Activated CD4-positive, CD25-positive, alpha-beta regulatory T cell (primary cell): ENCODE results near the gene GALM.
A peak's percentile ranks its signal among the peaks of the same experiment; 100 is the strongest.
"Not testable (repeated sequence)": the region's sequence is repeated elsewhere in the genome, so short reads cannot be mapped to it uniquely, and the experiment has no call there.

Source experiments
- DNase-seq, 4 experiments: peaks; one replicate each; lab custom pipeline; 2025; lab: John Stamatoyannopoulos, UW

GALM gene

DNA sequence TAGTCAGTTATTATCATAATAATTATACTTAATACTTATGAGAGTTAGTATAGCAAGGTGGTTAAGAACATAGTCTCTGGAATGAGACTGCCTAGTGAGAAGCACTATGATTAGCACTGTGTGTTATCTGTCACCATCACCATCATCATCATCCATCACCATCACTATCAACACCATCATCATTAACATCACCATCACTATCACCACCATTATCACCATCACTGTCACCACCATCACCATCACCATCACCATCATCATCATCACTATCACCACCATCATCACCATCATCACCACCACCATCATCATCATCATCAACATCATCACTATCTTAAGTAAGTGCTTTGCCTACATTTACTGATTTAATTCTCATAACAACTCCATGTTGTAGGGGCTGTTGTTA is 45.6 kb downstream of the GALM start:
- DNase-seq: no peak

DNA sequence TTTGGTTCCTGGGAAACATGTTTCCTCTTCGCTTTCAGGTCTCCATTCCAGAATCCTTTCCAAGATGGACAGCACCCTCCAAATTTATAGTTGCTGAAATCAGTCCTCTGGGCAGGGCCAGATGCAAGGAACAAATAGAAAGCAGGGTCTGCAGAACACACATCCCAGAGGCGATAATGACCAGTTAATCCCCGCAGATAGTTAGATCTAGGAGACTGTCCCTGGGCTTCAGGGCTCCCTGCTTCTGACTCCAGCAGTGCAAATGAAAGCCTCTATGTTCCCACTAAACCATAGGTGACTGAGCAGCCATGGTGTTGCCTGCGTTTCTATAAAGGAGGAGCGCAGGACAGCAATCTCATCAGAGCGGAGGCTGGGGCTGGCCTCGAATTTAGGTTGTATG is 46.5 kb downstream of the GALM start:
- DNase-seq: no peak

DNA sequence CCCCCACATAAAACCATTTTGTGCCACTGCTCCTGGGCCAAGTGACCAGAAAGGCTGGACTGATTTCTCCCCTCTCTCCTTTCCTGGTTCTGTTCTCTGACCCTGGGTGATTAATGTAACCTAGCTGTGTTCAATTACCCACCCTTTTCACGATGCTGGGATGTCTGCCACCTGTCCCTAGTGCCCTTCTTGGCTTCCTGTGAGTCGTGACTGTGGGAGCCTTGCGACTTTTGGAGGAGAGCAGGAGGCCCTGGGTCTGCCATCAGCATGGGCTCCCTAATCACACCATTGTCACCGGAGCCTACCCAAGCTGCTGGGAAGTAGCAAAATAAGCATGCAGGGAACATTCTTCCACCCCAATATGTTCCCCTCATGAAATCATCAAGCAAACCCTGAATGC is 47.0 kb downstream of the GALM start:
- DNase-seq: no peak

DNA sequence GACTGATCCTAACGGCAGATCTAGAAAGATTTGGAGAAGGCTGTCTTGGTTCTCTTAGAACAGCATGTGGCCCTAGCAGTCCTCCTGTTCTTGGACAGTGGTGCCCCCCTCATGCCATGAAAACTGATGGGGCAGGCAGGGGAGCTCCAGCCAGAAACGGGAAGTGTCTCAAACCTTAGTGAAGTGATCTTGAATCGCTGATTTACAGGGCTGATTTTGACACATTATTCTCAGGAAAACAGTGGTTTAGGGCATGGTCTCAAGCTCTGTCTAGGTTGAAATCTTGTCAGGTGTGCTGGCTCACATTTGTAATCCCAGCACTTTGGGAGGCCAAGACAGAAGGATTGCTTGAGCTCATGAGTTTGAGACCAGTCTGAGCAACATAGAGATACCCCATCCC is 47.4 kb downstream of the GALM start:
- DNase-seq: no peak

DNA sequence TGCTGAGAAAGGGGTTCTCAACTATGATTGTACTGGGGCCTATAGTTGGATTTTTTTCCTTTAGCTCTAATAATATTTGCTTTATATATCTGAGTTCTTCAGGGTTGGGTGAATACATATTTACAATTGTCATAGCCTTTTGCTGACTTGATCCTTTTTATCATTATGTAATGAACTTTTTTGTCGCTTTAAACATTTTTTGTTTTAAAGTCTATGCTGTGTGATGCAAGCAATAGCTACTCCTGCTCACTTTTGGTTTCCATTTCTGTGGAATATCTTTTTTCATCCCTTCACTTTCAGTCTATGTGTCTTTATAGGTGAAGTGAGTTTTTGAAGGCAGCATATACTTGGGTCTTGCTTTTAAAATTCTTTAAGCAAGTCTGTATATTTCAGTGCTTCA is 49.0 kb downstream of the GALM start:
- not testable (repeated sequence) for DNase-seq

DNA sequence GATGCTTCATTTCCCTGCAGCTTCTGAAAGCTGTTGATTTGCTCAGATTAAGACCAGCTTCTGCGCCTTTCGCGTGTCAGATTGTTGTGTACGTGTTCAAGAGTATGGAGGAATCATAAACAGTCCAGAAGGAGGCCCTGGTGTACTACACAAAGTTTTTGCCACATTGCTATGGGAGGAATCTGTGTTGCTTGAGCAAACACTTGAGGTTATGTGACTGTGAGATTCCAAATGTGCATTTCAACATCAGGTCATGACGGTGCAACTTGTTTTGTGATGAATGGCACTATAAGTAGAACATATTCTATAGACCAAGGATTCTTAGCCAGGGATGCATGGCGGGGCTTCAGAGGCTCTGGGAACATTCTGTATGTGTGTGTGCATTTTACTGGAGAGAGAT is 50.3 kb downstream of the GALM start:
- DNase-seq: no peak

DNA sequence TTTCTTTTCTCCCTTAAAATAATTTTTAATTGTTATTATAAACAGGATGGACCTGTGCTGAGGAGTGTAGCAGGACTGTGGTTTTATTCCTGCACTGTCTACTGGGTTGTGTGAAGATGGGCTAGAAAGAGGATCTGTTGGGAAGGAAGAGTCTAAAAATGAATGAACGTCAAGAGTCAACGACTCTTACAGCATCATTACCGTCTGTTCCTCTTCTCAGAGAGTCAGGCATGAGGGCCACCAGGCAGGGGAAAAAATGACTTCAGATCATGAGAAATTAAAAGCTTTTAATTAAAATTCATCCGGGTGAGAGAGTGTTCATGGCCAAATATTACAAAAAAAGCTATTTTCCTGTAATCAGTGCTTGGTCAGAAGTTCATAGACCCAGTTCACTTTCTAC is 52.7 kb downstream of the GALM start:
- DNase-seq: no peak

DNA sequence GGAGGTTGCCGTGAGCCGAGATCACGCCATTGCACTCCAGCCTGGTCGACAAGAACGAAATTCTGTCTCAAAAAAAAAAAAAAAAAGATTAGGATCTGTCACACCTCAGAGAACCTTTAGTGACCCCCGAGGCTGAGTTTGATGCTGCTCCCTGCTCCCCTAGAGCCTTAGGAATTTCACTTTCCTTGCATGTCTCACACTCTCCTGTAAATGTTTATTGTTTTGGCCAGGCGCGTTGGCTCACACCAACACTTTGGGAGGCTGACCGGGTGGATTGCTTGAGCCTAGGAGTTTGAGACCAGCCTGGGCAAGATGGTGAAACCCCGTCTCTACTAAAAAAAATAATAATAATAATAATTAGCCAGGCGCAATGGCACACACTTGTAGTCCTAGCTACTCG is 53.8 kb downstream of the GALM start:
- no peak for DNase-seq

DNA sequence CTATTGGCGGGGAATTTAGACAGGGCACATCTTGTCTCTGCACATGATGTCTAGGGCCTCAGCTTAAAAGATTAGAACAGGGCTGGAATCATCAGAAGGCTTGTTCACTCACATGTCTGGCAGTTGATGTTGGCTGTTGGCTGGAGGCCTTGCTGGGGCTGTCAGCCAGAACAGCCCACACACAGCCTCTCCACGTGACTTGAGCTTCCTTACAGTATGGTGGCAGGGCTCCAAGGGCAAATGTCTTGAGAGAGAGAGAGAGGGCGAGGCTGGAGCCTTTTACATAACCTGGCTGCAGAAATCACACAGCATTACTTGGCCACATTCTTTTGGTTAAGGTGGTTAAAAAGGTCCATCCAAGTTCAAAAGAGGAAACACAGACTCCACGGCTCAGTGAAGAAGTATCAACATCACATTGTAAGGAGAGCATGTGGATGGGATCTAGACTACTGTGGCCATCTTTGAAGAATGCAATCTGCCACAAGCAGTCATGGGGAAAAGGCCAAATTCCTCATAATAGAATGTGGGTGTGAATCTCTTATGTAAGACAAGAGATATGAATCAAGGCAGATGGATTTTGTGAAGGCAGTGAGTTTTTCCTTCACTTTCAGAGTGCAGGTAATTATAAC is 54.8 kb downstream of the GALM start:
- no peak for DNase-seq

DNA sequence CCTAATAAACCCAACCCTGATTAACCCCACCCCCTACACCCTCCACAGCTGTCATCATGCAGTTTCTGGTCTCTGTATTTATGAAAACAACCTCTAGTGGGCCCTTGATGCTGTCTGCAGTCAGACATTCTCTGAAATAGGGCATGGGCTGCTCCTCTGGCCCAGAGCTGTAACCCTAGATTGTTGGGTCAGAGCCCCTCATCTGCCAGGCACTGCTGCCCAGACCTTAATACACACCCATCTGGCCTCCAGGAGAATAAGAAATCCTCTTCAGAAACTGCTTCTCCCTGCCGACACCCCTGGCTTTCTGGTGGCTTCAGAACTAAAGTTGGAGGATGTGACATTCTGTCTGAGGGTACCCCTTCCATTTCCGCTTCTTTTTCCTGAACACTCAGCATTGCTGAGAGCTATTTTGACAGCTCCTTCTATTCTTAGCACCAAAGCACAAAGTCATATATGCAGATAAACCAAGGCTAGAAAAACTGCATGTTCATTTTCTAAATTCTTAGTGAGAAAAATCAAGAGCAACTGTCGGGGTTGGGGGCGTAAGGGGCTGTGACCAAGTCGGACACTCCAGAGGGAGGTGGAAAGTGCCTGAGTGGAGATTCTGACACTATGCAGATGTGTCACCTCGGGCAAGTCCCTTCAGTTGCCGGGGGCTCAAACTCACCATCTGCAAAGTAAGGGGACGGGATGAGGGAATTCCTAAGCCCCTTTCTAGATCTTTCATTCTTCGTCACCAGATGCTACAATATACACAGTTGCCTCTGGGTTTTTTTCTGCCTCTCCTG is 56.6 kb downstream of the GALM start:
- DNase-seq: peak in 1 of 4 experiments; percentile 12

DNA sequence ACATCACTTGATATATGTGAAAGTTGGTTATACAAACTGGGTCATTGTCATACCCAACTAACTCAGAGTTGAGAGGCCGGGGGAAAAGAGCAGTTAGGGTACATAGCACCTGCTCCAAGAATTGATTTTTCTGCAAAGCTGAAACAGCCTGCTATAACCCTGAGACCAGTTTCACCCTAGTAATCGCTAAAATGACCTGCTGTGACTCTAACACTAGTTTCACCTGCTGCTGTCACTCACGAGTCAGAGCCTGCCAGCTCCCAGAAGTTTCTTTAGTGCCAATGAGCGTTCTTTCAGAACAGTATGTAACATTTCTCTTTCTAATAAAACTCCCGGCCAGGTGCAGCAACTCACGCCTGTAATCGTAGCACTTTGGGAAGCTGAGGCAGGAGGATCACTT is 57.3 kb downstream of the GALM start:
- DNase-seq: no peak

DNA sequence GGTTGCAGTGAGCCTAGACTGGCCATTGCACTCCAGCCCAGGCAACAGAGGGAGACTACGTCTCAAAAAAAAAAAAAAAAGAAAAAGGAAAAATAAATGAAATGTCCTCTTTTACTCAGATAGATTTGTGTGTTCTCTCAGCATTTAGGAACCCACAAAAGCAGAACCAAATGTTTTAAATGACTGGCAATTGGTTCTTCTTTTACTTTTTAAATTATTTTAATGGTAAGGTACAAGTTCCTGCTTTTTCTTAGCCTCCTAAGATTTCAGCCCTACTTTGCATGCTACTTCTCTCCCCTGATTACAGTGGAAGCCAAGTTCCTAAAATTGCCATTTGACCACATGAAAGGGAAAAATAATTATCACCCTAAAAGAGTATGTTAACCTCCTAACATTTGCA is 61.7 kb downstream of the GALM start:
- DNase-seq: no peak

DNA sequence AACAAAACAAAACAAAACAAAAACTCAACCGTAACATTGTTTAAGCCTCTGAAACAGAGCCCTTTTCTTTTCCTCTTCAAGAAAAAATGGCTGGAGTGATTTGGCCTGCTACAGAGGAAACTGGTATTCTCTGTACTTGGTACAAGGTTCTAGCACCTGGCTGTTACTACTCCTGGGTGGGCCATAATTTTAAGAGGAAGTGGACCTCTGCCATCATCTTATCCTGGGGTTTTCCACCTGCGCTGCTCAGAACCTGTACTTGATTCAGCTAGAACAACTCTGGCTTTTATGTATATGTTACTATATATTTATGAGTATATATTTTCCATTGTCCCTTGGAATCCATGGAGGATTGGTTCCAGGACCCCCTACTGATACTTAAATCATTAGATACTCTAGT is 62.8 kb downstream of the GALM start:
- DNase-seq: no peak

DNA sequence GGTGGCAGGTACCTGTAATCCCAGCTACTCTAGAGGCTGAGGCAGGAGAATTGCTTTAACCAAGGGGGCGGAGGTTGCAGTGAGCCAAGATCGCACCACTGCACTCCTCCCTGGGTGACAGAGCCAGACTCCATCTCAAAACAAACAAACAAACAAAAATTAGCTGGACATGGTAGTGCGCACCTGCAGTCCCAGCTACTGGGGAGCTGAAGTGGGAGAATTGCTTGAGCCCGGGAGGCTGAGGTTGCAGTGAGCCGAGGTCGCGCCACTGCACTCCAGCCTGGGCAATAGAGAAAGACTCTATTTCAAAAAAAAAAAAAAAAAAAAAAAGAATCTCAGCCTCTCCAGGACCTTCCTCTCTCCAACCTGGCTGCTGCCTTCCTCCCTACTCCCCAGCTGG is 65.2 kb downstream of the GALM start:
- no peak for DNase-seq

DNA sequence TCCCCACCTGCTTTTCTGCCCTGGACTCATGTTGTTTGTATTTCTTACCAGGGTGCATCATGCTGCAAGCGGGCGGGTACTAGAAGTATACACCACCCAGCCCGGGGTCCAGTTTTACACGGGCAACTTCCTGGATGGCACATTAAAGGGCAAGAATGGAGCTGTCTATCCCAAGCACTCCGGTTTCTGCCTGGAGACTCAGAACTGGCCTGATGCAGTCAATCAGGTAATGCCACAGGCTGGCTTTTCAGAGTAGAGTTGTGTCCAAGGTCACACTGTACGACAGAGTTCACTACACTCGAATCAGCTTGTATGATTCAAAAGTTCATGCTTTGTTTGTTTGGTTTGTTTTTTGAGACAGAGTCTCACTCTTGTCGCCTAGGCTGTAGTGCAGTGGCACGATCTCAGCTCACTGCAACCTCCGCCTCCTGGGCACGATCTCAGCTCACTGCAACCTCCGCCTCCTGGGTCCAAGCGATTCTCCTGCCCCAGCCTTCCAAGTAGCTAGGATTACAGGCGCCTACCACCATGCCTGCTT is 65.8 kb downstream of the GALM start:
- DNase-seq: no peak

DNA sequence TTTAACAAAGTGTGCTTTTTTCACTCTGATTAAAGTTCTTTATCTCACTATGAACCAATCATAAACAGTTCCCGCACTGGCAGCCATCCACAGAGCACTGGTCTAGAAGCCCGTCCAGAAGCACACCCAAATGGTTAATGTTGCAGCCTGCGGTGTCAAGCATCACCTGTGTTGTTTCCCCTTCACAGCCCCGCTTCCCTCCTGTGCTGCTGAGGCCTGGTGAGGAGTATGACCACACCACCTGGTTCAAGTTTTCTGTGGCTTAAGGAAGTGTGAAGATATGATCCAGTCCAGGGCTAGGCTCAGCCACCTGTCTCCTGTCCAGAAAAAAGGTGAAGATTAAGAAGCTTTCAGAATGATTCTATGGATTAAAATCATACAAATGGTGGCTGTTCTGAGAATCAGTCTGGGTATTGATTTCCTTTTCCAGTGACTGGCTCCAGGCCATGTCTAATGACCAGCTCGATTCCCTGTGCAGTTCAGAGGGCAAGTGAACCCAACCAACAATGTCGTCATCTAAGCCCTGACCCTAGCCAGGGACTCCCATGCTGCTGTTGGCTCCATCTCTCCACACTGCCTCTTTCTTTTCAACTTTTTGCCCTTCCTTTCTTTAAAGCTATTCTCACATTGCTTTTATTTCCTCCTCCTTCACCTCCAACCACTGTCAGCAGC is 67.5 kb downstream of the GALM start:
- no peak for DNase-seq

DNA sequence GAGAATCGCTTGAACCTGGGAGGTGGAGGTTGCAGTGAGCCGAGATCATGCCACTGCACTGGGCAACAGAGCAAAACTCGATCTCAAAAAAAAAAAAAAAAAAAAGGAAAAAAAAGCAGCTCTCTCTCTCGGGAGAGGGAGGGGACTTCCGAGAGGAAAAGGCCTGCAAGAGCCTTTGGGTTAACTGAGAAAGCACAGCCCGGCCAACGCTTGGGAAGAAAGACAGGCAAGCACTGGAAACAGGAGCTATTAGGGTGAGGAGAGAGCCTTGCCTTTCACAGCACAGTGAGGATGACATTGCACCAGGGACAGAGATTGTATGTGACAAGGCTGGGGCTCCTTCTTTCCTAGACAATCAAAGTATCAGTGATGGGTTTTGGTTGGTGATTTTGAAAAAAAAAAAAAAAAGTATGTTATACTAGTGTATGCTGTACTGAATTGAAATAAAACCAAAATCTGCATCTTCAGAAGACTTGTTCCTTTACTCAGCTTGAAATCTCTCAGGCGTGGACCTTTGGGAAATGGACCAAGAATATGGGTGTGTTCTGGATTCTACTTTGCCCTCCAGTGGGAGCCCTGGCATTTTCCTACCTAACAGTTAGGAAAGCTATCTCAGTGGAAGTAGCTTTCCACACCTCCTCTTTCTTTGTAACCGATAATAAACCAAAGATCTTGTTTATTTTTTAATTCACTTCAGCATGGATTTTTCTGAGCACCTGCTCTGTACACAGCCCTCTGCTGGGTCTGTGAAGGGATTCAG is 68.6 kb downstream of the GALM start:
- DNase-seq: no peak

DNA sequence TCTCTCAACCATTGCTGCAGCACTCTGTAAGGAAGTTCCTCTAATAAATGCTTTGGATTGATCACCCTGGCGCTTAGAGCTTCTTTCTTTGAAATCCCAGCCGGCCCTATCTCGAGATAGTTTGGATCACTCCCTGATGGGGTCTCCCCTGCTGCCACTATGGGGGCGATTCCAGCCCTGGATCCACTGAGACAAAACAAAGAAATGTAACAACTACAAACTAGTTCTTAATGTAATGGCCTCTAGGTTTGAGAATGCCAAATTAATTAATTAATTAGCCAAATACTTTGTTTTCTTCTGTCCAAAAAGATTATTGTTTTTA is 70.0 kb downstream of the GALM start:
- DNase-seq: no peak

DNA sequence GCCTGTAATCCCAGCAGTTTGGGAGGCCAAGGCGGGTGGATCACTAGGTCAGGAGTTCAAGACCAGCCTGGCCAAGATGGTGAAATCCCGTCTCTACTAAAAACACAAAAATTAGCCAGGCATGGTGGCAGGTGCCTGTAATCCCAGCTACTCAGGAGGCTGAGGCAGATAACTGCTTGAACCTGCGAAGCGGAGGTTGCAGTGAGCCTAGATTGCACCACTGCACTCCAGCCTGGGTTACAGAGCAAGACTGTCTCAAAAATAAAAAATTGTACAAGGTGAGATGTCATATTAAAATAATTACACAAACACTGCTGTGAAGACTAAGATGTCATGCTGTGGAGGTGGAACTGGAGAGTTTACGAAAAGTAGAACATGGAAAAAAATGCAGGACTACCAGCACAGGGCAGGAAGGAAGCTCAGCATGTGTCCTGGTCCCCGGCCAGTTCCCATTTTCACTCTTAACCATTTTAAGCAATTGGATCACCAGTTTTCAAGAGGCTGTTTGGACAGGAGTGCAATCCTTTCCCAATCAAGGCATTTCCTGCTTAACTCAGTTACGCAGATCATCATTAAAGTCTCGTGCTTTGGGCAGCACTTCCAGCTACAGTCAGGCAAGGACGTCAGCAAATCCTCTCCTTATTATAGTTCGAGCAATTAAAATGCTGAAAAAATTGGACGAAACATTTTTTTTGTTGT is 71.2 kb downstream of the GALM start:
- DNase-seq: not testable (repeated sequence)

DNA sequence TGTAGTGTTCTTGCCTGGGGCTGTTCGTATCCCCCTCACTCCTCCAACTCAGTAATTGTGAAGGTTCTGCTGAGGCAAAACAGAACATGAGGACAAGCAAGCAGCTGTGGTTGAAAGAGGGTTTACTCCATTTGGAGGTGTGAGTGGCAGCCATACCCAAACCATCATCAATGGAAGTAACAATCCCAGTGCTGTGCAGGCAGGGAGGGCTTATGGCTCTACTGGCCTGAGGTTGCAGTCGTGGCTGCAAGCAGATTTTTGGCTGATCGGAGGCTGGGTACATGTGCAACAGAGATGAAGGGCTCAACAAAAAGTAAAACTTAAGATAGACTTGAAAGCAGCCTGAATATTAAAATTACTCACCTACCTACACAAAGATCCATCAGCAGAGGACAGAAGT is 72.0 kb downstream of the GALM start:
- no peak for DNase-seq

DNA sequence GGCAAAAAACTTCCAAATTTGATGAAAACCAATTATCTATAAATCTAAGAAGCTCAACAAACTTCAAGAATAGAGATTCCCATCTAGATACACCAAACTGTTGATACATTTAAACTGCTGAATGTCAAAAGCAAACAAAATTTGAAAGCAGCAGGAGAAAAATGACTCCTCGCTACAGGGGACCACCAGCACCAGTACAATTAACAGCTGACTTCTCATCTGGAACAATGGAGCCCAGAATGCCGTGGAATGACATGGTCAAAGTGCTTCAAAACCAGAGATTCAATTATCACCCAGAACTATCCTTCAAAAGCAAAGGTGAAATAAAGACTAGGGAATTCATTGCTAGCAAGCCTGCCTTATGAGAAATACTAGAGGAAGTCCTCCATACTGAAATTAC is 73.6 kb downstream of the GALM start:
- DNase-seq: no peak
